Panc1 (cell line): Measurements from ENCODE around the gene SEMA3G. TPM values are rescaled to one million over a fixed set of nuclear protein-coding genes. Genes with fewer than 3 reads are reported as not detected.

Source experiments
- ATAC-seq: fragments of 200-7000 bp; cut with Tn5 transposase; 2 replicates; pipeline ENCODE4 v1.9.1; 2020; ENCODE audit warnings: mild to moderate bottlenecking, moderate library complexity
- BruUV-seq: library from RNA; stranded (reverse); fragments of 400-500 nt; replicated peaks from 2 replicates; lab custom pipeline; 2021; lab: Mats Ljungman, UMichigan
- CTCF ChIA-PET: fragments of 300-600 bp; sonication (Branson Sonifier 250); formaldehyde crosslinking; loops from one replicate; lab custom pipeline; 2022; ENCODE audit warnings: antibody characterized with exemption; lab: Charles Lee
- POLR2A ChIA-PET: fragments of 300-600 bp; sonication (Branson Sonifier 250); formaldehyde crosslinking; loops from one replicate; lab custom pipeline; 2022; ENCODE audit warnings: antibody characterized with exemption; lab: Charles Lee
- DNase-seq: peaks from one replicate; pipeline ENCODE4 v3.0.0-alpha.2; 2010; ENCODE audit warnings: low read depth, low spot score
- H3K27ac ChIP-seq: 2 replicates; pipeline ENCODE4 v1.5.1; 2011; ENCODE audit warnings: mild to moderate bottlenecking, low read length, inconsistent platforms
- H3K27me3 ChIP-seq: fragments of 200-500 bp; sonication (Bioruptor generic); 2 replicates; pipeline ENCODE4 v1.6.0; 2014; ENCODE audit warnings: low read length, inconsistent platforms; ENCODE audit not compliant: control insufficient read depth, insufficient read depth
- H3K36me3 ChIP-seq: fragments of 200-500 bp; sonication (Bioruptor generic); 2 replicates; pipeline ENCODE4 v1.5.1; 2014; ENCODE audit warnings: inconsistent platforms, mild to moderate bottlenecking, low read length, moderate library complexity; ENCODE audit not compliant: control insufficient read depth, insufficient read depth
- H3K4me1 ChIP-seq: 2 replicates; pipeline ENCODE4 v1.5.1; 2011; ENCODE audit warnings: inconsistent platforms, mild to moderate bottlenecking, low read length, moderate library complexity; ENCODE audit not compliant: control insufficient read depth, insufficient read depth
- H3K4me3 ChIP-seq, 2 experiments: 2 replicates each; pipeline ENCODE4 v1.5.1; 2011 to 2012; ENCODE audit warnings: low read depth in 2 of 2, low read length in 2 of 2, mild to moderate bottlenecking in 2 of 2, inconsistent platforms in 1 of 2, moderate library complexity in 1 of 2
- H3K9me3 ChIP-seq: fragments of 200-500 bp; sonication (Bioruptor generic); 2 replicates; pipeline ENCODE4 v1.5.1; 2014; ENCODE audit warnings: low read depth, mild to moderate bottlenecking, inconsistent platforms, low read length, moderate library complexity; ENCODE audit not compliant: control insufficient read depth, insufficient read depth
- CTCF ChIP-seq: fragments of 450-650 bp; IDR thresholded peaks from 2 replicates; pipeline ENCODE4 v1.5.1; 2017; ENCODE audit warnings: mild to moderate bottlenecking
- POLR2AphosphoS5 ChIP-seq: IDR thresholded peaks from 2 replicates; pipeline ENCODE4 v1.6.1; 2012; ENCODE audit warnings: mild to moderate bottlenecking, low read depth, low read length, moderate library complexity
- REST ChIP-seq, 2 experiments: IDR thresholded peaks; 2 replicates each; pipeline ENCODE4 v1.6.1; 2011 to 2012; ENCODE audit warnings: low read depth in 2 of 2, control low read depth in 1 of 2, low read length in 1 of 2, mild to moderate bottlenecking in 1 of 2, moderate library complexity in 1 of 2; ENCODE audit not compliant: insufficient read depth in 1 of 2
- SIN3A ChIP-seq: IDR thresholded peaks from 2 replicates; pipeline ENCODE4 v1.6.1; 2012; ENCODE audit warnings: low read depth, mild to moderate bottlenecking, low read length, moderate library complexity, borderline replicate concordance; ENCODE audit not compliant: insufficient read depth
- TCF7L2 ChIP-seq: IDR thresholded peaks from 2 replicates; pipeline ENCODE4 v1.6.1; 2011; ENCODE audit warnings: mild to moderate bottlenecking, low read depth, low read length, inconsistent platforms
- in situ Hi-C: cut with HindIII; loops from 2 replicates; pipeline ENCODE4 v1.10.0; 2016; ENCODE audit warnings: low sequenced_read_pairs, low pct_unique_long_range_greater_than_20kb
- intact Hi-C: fragments of 100-400 bp; cut with micrococcal nuclease; formaldehyde crosslinking; loops from one replicate; pipeline ENCODE4 v1.10.0; 2022; ENCODE audit not compliant: unreplicated experiment
- total RNA-seq: library from RNA; stranded (reverse); gene quantifications from one replicate; pipeline ENCODE4 v1.2.1, GENCODE V29; 2021; ENCODE audit not compliant: unreplicated experiment

The SEMA3G gene
- total RNA-seq, 1 experiment from 2014 or later: 1.6 TPM

GRCh38 chr3:52443791-52444687 is 864 bp downstream of the SEMA3G start:
- Histone ChIP-seq H3K36me3 (no peaks in the 10 kb centered on the region), H3K4me3 (no peak overlapping the region), H3K9me3 (no peaks in the 10 kb centered on the region), H3K27me3 (no peaks in the 10 kb centered on the region), H3K27ac (no peak overlapping the region), H3K4me1 (no peaks in the 10 kb centered on the region)
- in situ Hi-C loops (no loop called here), intact Hi-C loops (no loop called here)
- ATAC-seq (no peak), DNase-seq (no peak)
- CTCF ChIA-PET: no interaction called here
- POLR2A ChIA-PET: no interaction called here
- TF ChIP-seq POLR2AphosphoS5 (no peak), REST (IDR thresholded peaks at IDR 0.05; ENCODE audit: insufficient read depth in 1 of 2, low read depth in 2 of 2, low read length in 1 of 2) (no peak), SIN3A (no peak), TCF7L2 (no peak), CTCF (no peak)
- BruUV-seq: no TSS peak

GRCh38 chr3:52443268-52443610 is 1.7 kb downstream of the SEMA3G start:
- ATAC-seq (no peak), DNase-seq (no peak)
- intact Hi-C loops (no loop called here), in situ Hi-C loops (no loop called here)
- no TSS peak for BruUV-seq
- H3K36me3 ChIP-seq: no peaks in the 10 kb centered on the region
- no peaks in the 10 kb centered on the region for H3K4me1 ChIP-seq
- TF ChIP-seq CTCF (no peak), TCF7L2 (no peak), SIN3A (no peak), REST (IDR thresholded peaks at IDR 0.05; ENCODE audit: insufficient read depth in 1 of 2, low read depth in 2 of 2, low read length in 1 of 2) (no peak), POLR2AphosphoS5 (no peak)
- ChIA-PET POLR2A (no interaction called here), CTCF (no interaction called here)
- no peaks in the 10 kb centered on the region for H3K9me3 ChIP-seq
- H3K4me3 ChIP-seq: no peak overlapping the region
- no peak overlapping the region for H3K27ac ChIP-seq
- H3K27me3 ChIP-seq: no peaks in the 10 kb centered on the region
